Cardiac muscle cell (in vitro differentiated cells and primary cell): Measurements from ENCODE around the gene ANKRD53. TPM values are rescaled to one million over a fixed set of nuclear protein-coding genes. Genes with fewer than 3 reads are reported as not detected.

Experiments used
- DNase-seq, 2 donors: peaks; one replicate each; pipeline versions ENCODE4 v3.0.0 to v3.0.0-alpha.2; 2010 to 2017; ENCODE audit warnings: low read depth in 1 of 2, low spot score in 1 of 2
- H3K27ac ChIP-seq: fragments of 200-600 bp; sonication (generic); 2 replicates; pipeline ENCODE4 v1.5.1; 2016
- H3K27me3 ChIP-seq: fragments of 200-600 bp; sonication (generic); 2 replicates; pipeline ENCODE4 v1.6.0; 2016; ENCODE audit warnings: control low read depth
- H3K36me3 ChIP-seq: fragments of 200-600 bp; sonication (generic); 2 replicates; pipeline ENCODE4 v1.5.1; 2016; ENCODE audit warnings: control low read depth
- H3K4me1 ChIP-seq: fragments of 200-600 bp; sonication (generic); 2 replicates; pipeline ENCODE4 v1.8.1; 2017; ENCODE audit warnings: low read depth, mild to moderate bottlenecking, mixed run types
- H3K4me3 ChIP-seq: fragments of 200-600 bp; sonication (generic); 2 replicates; pipeline ENCODE4 v1.5.1; 2016; ENCODE audit warnings: mild to moderate bottlenecking
- H3K9me3 ChIP-seq: fragments of 200-600 bp; sonication (generic); 2 replicates; pipeline ENCODE4 v1.5.1; 2017; ENCODE audit warnings: low read depth, mild to moderate bottlenecking, control low read depth
- CTCF ChIP-seq: IDR thresholded peaks from 2 replicates; pipeline ENCODE4 v1.5.1; 2012; ENCODE audit warnings: low read depth, mild to moderate bottlenecking, low read length
- polyA plus RNA-seq: library from polyadenylated mRNA; unstranded; fragments of >200 nt; fragmentation: Nextera tagmentation; extraction: Ambion mirVana; gene quantifications from 2 replicates; pipeline ENCODE4 v1.2.1, GENCODE V29; 2016
- total RNA-seq: library from RNA; depleted of rRNA; stranded (reverse); fragments of >200 nt; gene quantifications from 2 replicates; pipeline ENCODE4 v1.2.3, GENCODE V29; 2016

The ANKRD53 gene
- total and polyA plus RNA-seq, 2 experiments from 2014 or later = 0.92 to 0.99 TPM

- no peak for TF ChIP-seq CTCF
- Histone ChIP-seq H3K4me1 (peaks cover 9% of the 10 kb centered on the region), H3K27ac (no peak overlapping the region), H3K36me3 (no peaks in the 10 kb centered on the region), H3K9me3 (no peaks in the 10 kb centered on the region), H3K4me3 (no peak overlapping the region), H3K27me3 (peaks cover 10% of the 10 kb centered on the region)
- DNase-seq = no peak
These were observed 1.2 kb downstream of the ANKRD53 start for GRCh38 chr2:70979626-70980025.

- H3K27me3 ChIP-seq = peaks cover 10% of the 10 kb centered on the region
- H3K4me3 ChIP-seq = no peak overlapping the region
- peaks cover 9% of the 10 kb centered on the region for H3K4me1 ChIP-seq
- no peak for DNase-seq
- TF ChIP-seq CTCF = no peak
- H3K9me3 ChIP-seq = no peaks in the 10 kb centered on the region
- no peak overlapping the region for H3K27ac ChIP-seq
- H3K36me3 ChIP-seq = no peaks in the 10 kb centered on the region
These were observed 3.0 kb downstream of the ANKRD53 start for GRCh38 chr2:70981421-70981820.

- no peak for DNase-seq
- no peak overlapping the region for H3K4me3 ChIP-seq
- peaks cover 10% of the 10 kb centered on the region for H3K27me3 ChIP-seq
- TF ChIP-seq CTCF = no peak
- H3K36me3 ChIP-seq = no peaks in the 10 kb centered on the region
- H3K4me1 ChIP-seq = peaks cover 9% of the 10 kb centered on the region
- no peak overlapping the region for H3K27ac ChIP-seq
- no peaks in the 10 kb centered on the region for H3K9me3 ChIP-seq
These were observed 3.7 kb downstream of the ANKRD53 start for GRCh38 chr2:70981866-70982810.

- peaks cover 10% of the 10 kb centered on the region for H3K27me3 ChIP-seq
These were observed 4.5 kb downstream of the ANKRD53 start for GRCh38 chr2:70982971-70983370.

GRCh38 chr2:70983506-70984227 is 5.2 kb downstream of the ANKRD53 start:
- peaks cover 5% of the 10 kb centered on the region for H3K36me3 ChIP-seq
- no peak for TF ChIP-seq CTCF
- H3K4me3 ChIP-seq = no peak overlapping the region
- peaks cover 5% of the 10 kb centered on the region for H3K27me3 ChIP-seq
- H3K9me3 ChIP-seq = no peaks in the 10 kb centered on the region
- no peaks in the 10 kb centered on the region for H3K4me1 ChIP-seq
- DNase-seq = no peak
- H3K27ac ChIP-seq = no peak overlapping the region

More at GRCh38 chr2:70982971-70983370, 4.5 kb downstream of the ANKRD53 start:
- DNase-seq = no peak
- TF ChIP-seq CTCF = no peak
- H3K4me1 ChIP-seq = peaks cover 4% of the 10 kb centered on the region
- no peak overlapping the region for H3K27ac ChIP-seq
- peaks cover 2% of the 10 kb centered on the region for H3K36me3 ChIP-seq
- no peak overlapping the region for H3K4me3 ChIP-seq
- H3K9me3 ChIP-seq = no peaks in the 10 kb centered on the region
